WTC11 (cell line): ENCODE measurements around the gene TEX54. TPM values are rescaled to one million over a fixed set of nuclear protein-coding genes. Genes with fewer than 3 reads are reported as not detected.
"Not testable (repeated sequence)": the region's sequence is repeated elsewhere in the genome, so short reads cannot be mapped to it uniquely, and the experiment has no call there.

ENCODE experiments used
- ATAC-seq: fragments of 200-7000 bp; cut with Tn5 transposase; 2 replicates; pipeline ENCODE4 v1.10.0; 2021; ENCODE audit warnings: mild to moderate bottlenecking, moderate library complexity
- CTCF ChIA-PET: fragments of 300-600 bp; sonication (Branson Sonifier 250); formaldehyde crosslinking; loops from one replicate; lab custom pipeline; 2021; ENCODE audit warnings: antibody characterized with exemption; lab: Charles Lee
- POLR2A ChIA-PET: fragments of 350-600 bp; sonication (Branson Sonifier 250); formaldehyde crosslinking; loops from one replicate; lab custom pipeline; 2021; ENCODE audit warnings: antibody characterized with exemption; lab: Charles Lee
- DNase-seq: peaks from one replicate; pipeline ENCODE4 v3.0.0; 2021; ENCODE audit warnings: low spot score
- H3K27ac Mint-ChIP-seq: 2 replicates; pipeline ENCODE4 v1.8.0; 2021; ENCODE audit warnings: mixed read lengths
- H3K27me3 Mint-ChIP-seq: 2 replicates; pipeline ENCODE4 v1.8.0; 2021; ENCODE audit warnings: low read depth, mild to moderate bottlenecking, moderate library complexity, mixed read lengths
- H3K36me3 Mint-ChIP-seq: 2 replicates; pipeline ENCODE4 v1.8.0; 2021; ENCODE audit warnings: mixed read lengths
- H3K4me1 Mint-ChIP-seq: 2 replicates; pipeline ENCODE4 v1.8.0; 2022; ENCODE audit warnings: mixed read lengths
- H3K4me3 Mint-ChIP-seq: 2 replicates; pipeline ENCODE4 v1.8.0; 2021; ENCODE audit warnings: mild to moderate bottlenecking, moderate library complexity, mixed read lengths
- H3K9me3 Mint-ChIP-seq: 2 replicates; pipeline ENCODE4 v1.8.0; 2021; ENCODE audit warnings: mixed read lengths
- AR ChIP-seq: fragments of 250-450 bp; sonication (Bioruptor Pico); IDR thresholded peaks from 2 replicates; pipeline ENCODE4 v1.9.0; 2021; ENCODE audit warnings: mild to moderate bottlenecking
- ARID4B ChIP-seq: sonication (generic); formaldehyde crosslinking; IDR thresholded peaks from 2 replicates; pipeline ENCODE4 v1.8.0; 2023; ENCODE audit warnings: missing genetic modification reagents, mild to moderate bottlenecking, borderline replicate concordance
- CTCF ChIP-seq: fragments of 200-600 bp; IDR thresholded peaks from 2 replicates; pipeline ENCODE4 v1.8.0; 2022; ENCODE audit warnings: antibody characterized with exemption
- FOXP4 ChIP-seq: sonication (generic); formaldehyde crosslinking; IDR thresholded peaks from 2 replicates; pipeline ENCODE4 v1.8.0; 2022; ENCODE audit warnings: mild to moderate bottlenecking, missing genetic modification reagents
- GABPB1 ChIP-seq: sonication (generic); formaldehyde crosslinking; IDR thresholded peaks from 2 replicates; pipeline ENCODE4 v1.8.1; 2023; ENCODE audit warnings: mild to moderate bottlenecking, missing genetic modification reagents
- NR1H2 ChIP-seq: sonication (generic); formaldehyde crosslinking; IDR thresholded peaks from 2 replicates; pipeline ENCODE4 v1.9.0; 2021; ENCODE audit warnings: mild to moderate bottlenecking, moderate library complexity, missing genetic modification reagents
- PRRX2 ChIP-seq: fragments of 250-450 bp; sonication (Bioruptor Pico); IDR thresholded peaks from 2 replicates; pipeline ENCODE4 v1.8.0; 2021; ENCODE audit warnings: mild to moderate bottlenecking
- SMAD3 ChIP-seq: sonication (generic); formaldehyde crosslinking; IDR thresholded peaks from 2 replicates; pipeline ENCODE4 v1.8.0; 2022; ENCODE audit warnings: missing genetic modification reagents, mild to moderate bottlenecking, borderline replicate concordance
- ZBTB43 ChIP-seq: sonication (generic); formaldehyde crosslinking; IDR thresholded peaks from 2 replicates; pipeline ENCODE4 v1.8.1; 2023; ENCODE audit warnings: mild to moderate bottlenecking, missing genetic modification reagents
- ZNF121 ChIP-seq: sonication (generic); formaldehyde crosslinking; IDR thresholded peaks from 2 replicates; pipeline ENCODE4 v1.8.0; 2023; ENCODE audit warnings: missing genetic modification reagents
- ZSCAN18 ChIP-seq: fragments of 250-450 bp; sonication (Bioruptor Pico); IDR thresholded peaks from 2 replicates; pipeline ENCODE4 v2.1.2; 2022; ENCODE audit warnings: mild to moderate bottlenecking, moderate library complexity
- total RNA-seq: library from RNA; stranded (reverse); gene quantifications from 3 replicates; pipeline ENCODE4 v1.2.3, GENCODE V29; 2021

The TEX54 gene
- total RNA-seq, 1 experiment from 2014 or later = not detected

- Mint-ChIP-seq H3K36me3 (peaks cover 32% of the 10 kb centered on the region), H3K27me3 (no peaks in the 10 kb centered on the region), H3K27ac (peak overlapping the region; percentile 96), H3K4me1 (peaks cover 62% of the 10 kb centered on the region), H3K4me3 (no peak overlapping the region; the same call in 1 of the 2 replicates), H3K9me3 (no peaks in the 10 kb centered on the region)
- DNase-seq (no peak), ATAC-seq (no peak)
- TF ChIP-seq FOXP4 (CRISPR knock-in tag) = no peak
- peak; percentile 86; the same call in 1 of the 2 replicates for TF ChIP-seq ZNF121 (CRISPR knock-in tag)
- ChIA-PET POLR2A (interaction anchor here (0.5 to 2.1 kb wide), 8 partner anchors 9 to 174 kb away, joined by 3 to 11 read pairs (median 5); partner anchors contain the start of genes POLR2G, TEX54 and TMEM179B), CTCF (interaction anchor here (0.6 to 3.2 kb wide), 14 partner anchors 11 to 250 kb away, joined by 3 to 17 read pairs (median 4); partner anchors contain the start of genes NXF1, SLC3A2, TMEM179B and ZBTB3)
These were observed 28.4 kb upstream of the TEX54 start for GRCh38 chr11:62860835-62861563.

GRCh38 chr11:62859281-62859703 is 26.7 kb upstream of the TEX54 start:
- H3K27ac Mint-ChIP-seq = peak overlapping the region; percentile 95
- H3K27me3 Mint-ChIP-seq, H3K9me3 Mint-ChIP-seq, ATAC-seq, POLR2A ChIA-PET, DNase-seq, CTCF ChIA-PET: not testable (repeated sequence)
- peak overlapping the region; percentile 99 for H3K4me3 Mint-ChIP-seq
- H3K36me3 Mint-ChIP-seq = peaks cover 42% of the 10 kb centered on the region
- H3K4me1 Mint-ChIP-seq = peaks cover 60% of the 10 kb centered on the region

GRCh38 chr11:62858201-62858600 is 25.6 kb upstream of the TEX54 start:
- H3K9me3 Mint-ChIP-seq = no peaks in the 10 kb centered on the region
- peak overlapping the region; percentile 92 for H3K27ac Mint-ChIP-seq
- DNase-seq (no peak), ATAC-seq (no peak)
- ChIA-PET POLR2A (interaction anchor here (0.6 to 3.8 kb wide), 8 partner anchors 18 to 1529 kb away, joined by 3 to 69 read pairs (median 5); partner anchors contain the start of genes SLC3A2, STX5 and WDR74), CTCF (interaction anchor here (0.8 to 1.4 kb wide), 4 partner anchors 23 to 246 kb away, joined by 3 to 6 read pairs (median 4); partner anchors contain the start of gene SLC3A2)
- no peak for TF ChIP-seq SMAD3 (CRISPR knock-in tag)
- no peak for TF ChIP-seq ZBTB43 (CRISPR knock-in tag)
- TF ChIP-seq NR1H2 (CRISPR knock-in tag) = no peak
- no peak for TF ChIP-seq PRRX2 (CRISPR knock-in tag)
- peaks cover 64% of the 10 kb centered on the region for H3K4me1 Mint-ChIP-seq
- 0 out of 2 replicates have a peak, but pooled peaks cover 4% of the 10 kb centered on the region for H3K27me3 Mint-ChIP-seq
- peaks cover 44% of the 10 kb centered on the region for H3K36me3 Mint-ChIP-seq
- peak overlapping the region; percentile 99 for H3K4me3 Mint-ChIP-seq

- H3K9me3 Mint-ChIP-seq = no peaks in the 10 kb centered on the region
- H3K27ac Mint-ChIP-seq = peak overlapping the region; percentile 92
- ChIA-PET POLR2A (interaction anchor here (0.6 to 3.8 kb wide), 7 partner anchors 17 to 1530 kb away, joined by 3 to 69 read pairs (median 4); partner anchors contain the start of genes SLC3A2 and WDR74), CTCF (interaction anchor here (0.6 to 1.4 kb wide), 5 partner anchors 24 to 246 kb away, joined by 3 to 6 read pairs (median 4); partner anchors contain the start of gene SLC3A2)
- ATAC-seq (no peak), DNase-seq (no peak)
- peaks cover 65% of the 10 kb centered on the region for H3K4me1 Mint-ChIP-seq
- peak overlapping the region; percentile 99 for H3K4me3 Mint-ChIP-seq
- H3K27me3 Mint-ChIP-seq = 0 out of 2 replicates have a peak, but pooled peaks cover 4% of the 10 kb centered on the region
- peaks cover 47% of the 10 kb centered on the region for H3K36me3 Mint-ChIP-seq
- TF ChIP-seq GABPB1 (no peak), AR (CRISPR knock-in tag) (no peak), ZSCAN18 (CRISPR knock-in tag) (no peak), CTCF (no peak), ARID4B (CRISPR knock-in tag) (no peak), PRRX2 (CRISPR knock-in tag) (no peak)
These were observed 24.9 kb upstream of the TEX54 start for GRCh38 chr11:62857541-62857982.
